ENCODE measurements around the gene NTNG2.

Gene NTNG2

DNA sequence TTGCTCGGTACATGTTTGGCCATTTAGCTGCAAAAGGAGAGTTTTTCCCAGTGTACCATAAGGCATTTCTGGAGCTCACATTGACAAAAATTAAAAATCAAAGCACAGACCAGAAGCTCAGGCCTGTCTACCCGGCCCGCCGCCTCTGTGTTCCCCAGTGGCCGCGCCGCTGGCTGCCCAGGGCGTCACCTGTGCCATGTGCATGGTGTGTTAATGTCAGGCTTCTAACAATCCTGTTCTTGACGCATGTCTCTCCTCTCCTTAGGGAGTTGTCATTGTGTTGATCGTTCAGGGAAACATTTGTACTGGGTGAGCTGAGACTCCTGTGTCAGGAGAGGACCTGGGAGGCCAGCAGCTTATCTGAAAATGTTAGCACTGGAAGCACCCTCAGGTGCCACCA, 9.6 kb upstream of the NTNG2 start:
- H3K4me3 ChIP-seq (ENCODE audit: low read length) = no peak overlapping the region
- no peaks in the 10 kb centered on the region for H4K20me1 ChIP-seq (ENCODE audit: insufficient read depth, low read length)
- TF ChIP-seq EZH2phosphoT487 (IDR thresholded peaks at IDR 0.05; ENCODE audit: low read length) (no peak), EZH2 (optimal IDR thresholded peaks at IDR 0.05; ENCODE audit: low read depth, low read length) (peak; percentile 65)
- TF ChIP-seq, protein P1, sequence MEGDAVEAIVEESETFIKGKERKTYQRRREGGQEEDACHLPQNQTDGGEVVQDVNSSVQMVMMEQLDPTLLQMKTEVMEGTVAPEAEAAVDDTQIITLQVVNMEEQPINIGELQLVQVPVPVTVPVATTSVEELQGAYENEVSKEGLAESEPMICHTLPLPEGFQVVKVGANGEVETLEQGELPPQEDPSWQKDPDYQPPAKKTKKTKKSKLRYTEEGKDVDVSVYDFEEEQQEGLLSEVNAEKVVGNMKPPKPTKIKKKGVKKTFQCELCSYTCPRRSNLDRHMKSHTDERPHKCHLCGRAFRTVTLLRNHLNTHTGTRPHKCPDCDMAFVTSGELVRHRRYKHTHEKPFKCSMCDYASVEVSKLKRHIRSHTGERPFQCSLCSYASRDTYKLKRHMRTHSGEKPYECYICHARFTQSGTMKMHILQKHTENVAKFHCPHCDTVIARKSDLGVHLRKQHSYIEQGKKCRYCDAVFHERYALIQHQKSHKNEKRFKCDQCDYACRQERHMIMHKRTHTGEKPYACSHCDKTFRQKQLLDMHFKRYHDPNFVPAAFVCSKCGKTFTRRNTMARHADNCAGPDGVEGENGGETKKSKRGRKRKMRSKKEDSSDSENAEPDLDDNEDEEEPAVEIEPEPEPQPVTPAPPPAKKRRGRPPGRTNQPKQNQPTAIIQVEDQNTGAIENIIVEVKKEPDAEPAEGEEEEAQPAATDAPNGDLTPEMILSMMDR (IDR thresholded peaks at IDR 0.05; ENCODE audit: low read length) = no peak
- H3K4me2 ChIP-seq (ENCODE audit: low read depth, low read length) = no peak overlapping the region
- no peak overlapping the region for H3K27ac ChIP-seq (ENCODE audit: low read length)
- H3K4me1 ChIP-seq (ENCODE audit: low read length) = no peaks in the 10 kb centered on the region
- H3K9ac ChIP-seq (ENCODE audit: low read length) = no peak overlapping the region
- DNase-seq = no peak
- H3K79me2 ChIP-seq (ENCODE audit: low read length) = no peaks in the 10 kb centered on the region
- peaks cover 97% of the 10 kb centered on the region for H3K27me3 ChIP-seq (replicated peaks; ENCODE audit: insufficient read depth, low read length)
- no peaks in the 10 kb centered on the region for H3K9me2 ChIP-seq (replicated peaks; ENCODE audit: insufficient read depth, low read length)
- no peaks in the 10 kb centered on the region for H3K9me3 ChIP-seq (replicated peaks; ENCODE audit: insufficient read depth, low read length)
- no peaks in the 10 kb centered on the region for H3K36me3 ChIP-seq (replicated peaks; ENCODE audit: insufficient read depth, low read length)
- H2AFZ ChIP-seq (ENCODE audit: low read length) = no peak overlapping the region
- H3F3A ChIP-seq (ENCODE audit: insufficient read depth, low read length) = no peaks in the 10 kb centered on the region

DNA sequence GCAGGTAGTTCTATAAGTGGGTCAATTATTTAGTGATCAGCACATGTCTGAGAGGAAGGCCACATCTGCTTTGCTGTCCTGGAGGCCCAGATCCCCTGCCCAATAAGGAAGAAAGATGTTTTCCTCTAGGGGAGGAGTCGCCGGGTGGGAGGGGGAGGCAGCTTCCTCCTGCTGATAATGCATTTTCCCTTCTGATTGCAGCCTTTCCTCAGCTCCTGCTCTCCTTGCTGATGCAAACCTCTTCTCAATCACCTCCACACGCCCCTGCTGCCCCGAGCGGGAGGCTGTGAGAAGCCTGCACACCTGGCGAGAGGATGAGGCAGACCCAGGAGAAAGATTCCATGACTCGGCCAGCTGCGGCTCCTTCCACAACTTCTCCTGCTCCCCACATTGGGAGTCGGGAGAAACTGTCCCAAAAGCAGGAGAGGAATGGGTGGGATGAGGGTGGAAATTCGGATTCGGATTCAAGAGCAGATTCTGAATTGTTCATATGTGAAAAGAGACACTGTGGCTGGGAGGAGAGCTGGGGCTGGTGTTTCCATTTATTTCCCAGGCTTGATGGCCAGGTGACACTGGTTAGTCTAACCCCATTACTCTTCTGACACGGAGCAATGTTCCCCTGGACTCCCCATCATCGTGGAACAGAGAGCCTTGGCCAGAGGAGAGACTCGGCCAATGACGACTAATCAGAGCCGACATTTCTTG, 6.8 kb upstream of the NTNG2 start:
- H3K4me1 ChIP-seq (ENCODE audit: low read length) = no peaks in the 10 kb centered on the region
- no peaks in the 10 kb centered on the region for H3K36me3 ChIP-seq (replicated peaks; ENCODE audit: insufficient read depth, low read length)
- no peak overlapping the region for H3K4me2 ChIP-seq (ENCODE audit: low read depth, low read length)
- no peak overlapping the region for H3K4me3 ChIP-seq (ENCODE audit: low read length)
- no peaks in the 10 kb centered on the region for H3F3A ChIP-seq (ENCODE audit: insufficient read depth, low read length)
- no peak for DNase-seq
- H3K9me2 ChIP-seq (replicated peaks; ENCODE audit: insufficient read depth, low read length) = no peaks in the 10 kb centered on the region
- H3K9ac ChIP-seq (ENCODE audit: low read length) = no peak overlapping the region
- no peak overlapping the region for H2AFZ ChIP-seq (ENCODE audit: low read length)
- no peak overlapping the region for H3K27ac ChIP-seq (ENCODE audit: low read length)
- H4K20me1 ChIP-seq (ENCODE audit: insufficient read depth, low read length) = no peaks in the 10 kb centered on the region
- TF ChIP-seq, protein P1 (IDR thresholded peaks at IDR 0.05; ENCODE audit: low read length) = no peak
- TF ChIP-seq EZH2phosphoT487 (IDR thresholded peaks at IDR 0.05; ENCODE audit: low read length) (no peak), EZH2 (optimal IDR thresholded peaks at IDR 0.05; ENCODE audit: low read depth, low read length) (no peak)
- no peaks in the 10 kb centered on the region for H3K79me2 ChIP-seq (ENCODE audit: low read length)
- no peaks in the 10 kb centered on the region for H3K9me3 ChIP-seq (replicated peaks; ENCODE audit: insufficient read depth, low read length)
- H3K27me3 ChIP-seq (replicated peaks; ENCODE audit: insufficient read depth, low read length) = peaks cover 98% of the 10 kb centered on the region

DNA sequence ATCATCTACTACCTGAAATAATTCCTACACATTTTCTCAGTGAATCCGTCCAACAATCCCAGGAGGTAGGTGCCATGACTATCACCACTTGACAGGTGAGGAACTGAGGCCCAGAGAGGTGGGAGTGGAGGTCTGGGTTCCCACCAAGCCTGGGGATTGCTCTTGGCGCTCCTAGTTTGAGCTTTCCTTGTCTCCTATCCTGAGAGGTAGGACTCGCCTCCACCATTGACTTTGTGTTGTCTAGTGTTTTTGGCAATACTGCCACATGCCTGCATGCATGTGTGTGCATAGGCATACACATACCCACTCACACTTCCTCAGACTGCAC, 6.3 kb upstream of the NTNG2 start:
- H2AFZ ChIP-seq (ENCODE audit: low read length) = no peak overlapping the region
- TF ChIP-seq EZH2 (optimal IDR thresholded peaks at IDR 0.05; ENCODE audit: low read depth, low read length) (no peak), EZH2phosphoT487 (IDR thresholded peaks at IDR 0.05; ENCODE audit: low read length) (no peak)
- TF ChIP-seq, protein P1 (IDR thresholded peaks at IDR 0.05; ENCODE audit: low read length) = no peak
- H3K9ac ChIP-seq (ENCODE audit: low read length) = no peak overlapping the region
- no peaks in the 10 kb centered on the region for H3F3A ChIP-seq (ENCODE audit: insufficient read depth, low read length)
- H3K27ac ChIP-seq (ENCODE audit: low read length) = no peak overlapping the region
- peaks cover 98% of the 10 kb centered on the region for H3K27me3 ChIP-seq (replicated peaks; ENCODE audit: insufficient read depth, low read length)
- no peaks in the 10 kb centered on the region for H4K20me1 ChIP-seq (ENCODE audit: insufficient read depth, low read length)
- H3K9me2 ChIP-seq (replicated peaks; ENCODE audit: insufficient read depth, low read length) = no peaks in the 10 kb centered on the region
- H3K79me2 ChIP-seq (ENCODE audit: low read length) = no peaks in the 10 kb centered on the region
- DNase-seq = no peak
- H3K4me1 ChIP-seq (ENCODE audit: low read length) = no peaks in the 10 kb centered on the region
- no peaks in the 10 kb centered on the region for H3K36me3 ChIP-seq (replicated peaks; ENCODE audit: insufficient read depth, low read length)
- no peak overlapping the region for H3K4me3 ChIP-seq (ENCODE audit: low read length)
- no peaks in the 10 kb centered on the region for H3K9me3 ChIP-seq (replicated peaks; ENCODE audit: insufficient read depth, low read length)
- no peak overlapping the region for H3K4me2 ChIP-seq (ENCODE audit: low read depth, low read length)
